ENCODE results near the gene WNK1.
"Not testable (repeated sequence)": the region's sequence is repeated elsewhere in the genome, so short reads cannot be mapped to it uniquely, and the experiment has no call there.

The WNK1 gene

GRCh38 chr12:912466-913235 is 160.3 kb downstream of the WNK1 start:
- no peak for DNase-seq (ENCODE audit: low spot score)

- DNase-seq (ENCODE audit: low spot score) = no peak
Observed at GRCh38 chr12:913919-914698, 161.7 kb downstream of the WNK1 start.

GRCh38 chr12:915090-915489 is 162.7 kb downstream of the WNK1 start:
- DNase-seq (ENCODE audit: low spot score) = no peak

- no peak for DNase-seq (ENCODE audit: low spot score)
Observed at GRCh38 chr12:916240-916639, 163.9 kb downstream of the WNK1 start.

GRCh38 chr12:916712-917445 is 164.5 kb downstream of the WNK1 start:
- DNase-seq (ENCODE audit: low spot score) = no peak

GRCh38 chr12:920676-921075 is 168.3 kb downstream of the WNK1 start:
- no peak for DNase-seq (ENCODE audit: low spot score)

GRCh38 chr12:922285-922684 is 169.9 kb downstream of the WNK1 start:
- DNase-seq (ENCODE audit: low spot score) = no peak

GRCh38 chr12:926641-927040 is 174.3 kb downstream of the WNK1 start:
- no peak for DNase-seq (ENCODE audit: low spot score)

GRCh38 chr12:931060-931459 is 178.7 kb downstream of the WNK1 start:
- DNase-seq (ENCODE audit: low spot score) = no peak

GRCh38 chr12:931591-931990 is 179.2 kb downstream of the WNK1 start:
- DNase-seq (ENCODE audit: low spot score) = no peak

GRCh38 chr12:935891-936290 is 183.5 kb downstream of the WNK1 start:
- DNase-seq (ENCODE audit: low spot score) = not testable (repeated sequence)

GRCh38 chr12:936377-937345 is 184.3 kb downstream of the WNK1 start:
- DNase-seq (ENCODE audit: low spot score) = no peak

- no peak for DNase-seq (ENCODE audit: low spot score)
Observed at GRCh38 chr12:938810-939209, 186.4 kb downstream of the WNK1 start.

GRCh38 chr12:943051-943450 is 190.7 kb downstream of the WNK1 start:
- no peak for DNase-seq (ENCODE audit: low spot score)

- no peak for DNase-seq (ENCODE audit: low spot score)
Observed at GRCh38 chr12:944211-944610, 191.8 kb downstream of the WNK1 start.

GRCh38 chr12:946212-946611 is 193.8 kb downstream of the WNK1 start:
- no peak for DNase-seq (ENCODE audit: low spot score)

GRCh38 chr12:946631-947030 is 194.3 kb downstream of the WNK1 start:
- no peak for DNase-seq (ENCODE audit: low spot score)

GRCh38 chr12:948238-948637 is 195.9 kb downstream of the WNK1 start:
- no peak for DNase-seq (ENCODE audit: low spot score)

- peak; percentile 91 for DNase-seq (ENCODE audit: low spot score)
Observed at GRCh38 chr12:949453-950191, 197.2 kb downstream of the WNK1 start, which contains the start of gene RAD52. Gene RAD52 (minus strand): TSS chr12:949694. CDS start chr12:933058, 16,636 bp downstream.

GRCh38 chr12:951176-951575 is 198.8 kb downstream of the WNK1 start:
- no peak for DNase-seq (ENCODE audit: low spot score)

GRCh38 chr12:953776-954175 is 201.4 kb downstream of the WNK1 start:
- no peak for DNase-seq (ENCODE audit: low spot score)
